ENCODE results near the gene SPDYE2.
"Not testable (repeated sequence)": the region's sequence is repeated elsewhere in the genome, so short reads cannot be mapped to it uniquely, and the experiment has no call there.

SPDYE2 gene, protein sequence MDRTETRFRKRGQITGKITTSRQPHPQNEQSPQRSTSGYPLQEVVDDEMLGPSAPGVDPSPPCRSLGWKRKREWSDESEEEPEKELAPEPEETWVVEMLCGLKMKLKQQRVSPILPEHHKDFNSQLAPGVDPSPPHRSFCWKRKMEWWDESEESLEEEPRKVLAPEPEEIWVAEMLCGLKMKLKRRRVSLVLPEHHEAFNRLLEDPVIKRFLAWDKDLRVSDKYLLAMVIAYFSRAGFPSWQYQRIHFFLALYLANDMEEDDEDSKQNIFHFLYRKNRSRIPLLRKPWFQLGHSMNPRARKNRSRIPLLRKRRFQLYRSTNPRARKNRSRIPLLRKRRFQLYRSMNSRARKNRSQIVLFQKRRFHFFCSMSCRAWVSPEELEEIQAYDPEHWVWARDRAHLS

DNA sequence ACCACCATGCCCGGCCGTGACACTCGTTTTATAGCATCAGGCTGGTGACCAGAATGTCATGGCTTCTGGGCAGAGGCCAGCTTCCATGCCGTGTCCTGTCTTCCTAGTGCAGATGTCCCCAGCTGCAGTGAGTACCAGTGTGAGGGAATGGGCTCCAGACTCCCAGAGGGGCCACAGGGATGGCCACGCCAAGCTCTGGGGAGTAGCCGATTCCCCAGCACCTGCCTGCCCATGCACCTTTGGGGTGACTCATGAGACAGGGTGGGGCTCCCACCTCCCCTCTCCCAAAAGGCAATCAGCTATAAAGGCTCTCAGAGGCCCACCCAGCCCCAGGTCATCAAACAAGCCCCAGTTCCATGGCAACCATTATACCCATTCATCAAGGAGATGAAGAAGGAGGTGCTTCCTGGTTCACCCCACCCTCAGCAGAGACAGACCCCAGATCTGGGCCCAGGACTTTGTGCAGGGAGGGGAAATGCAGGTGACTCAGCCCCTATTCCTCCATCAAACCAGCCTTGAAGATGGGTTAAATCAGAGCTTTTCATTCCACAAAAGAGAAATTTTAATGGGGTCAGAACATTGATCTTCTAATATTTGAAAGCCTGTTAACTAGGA lies at the start of gene SPDYE2:
Gene SPDYE2, plus strand, starts transcription at position 419 of the 615 bp plus-strand sequence. CDS start 2,030 bp downstream, outside the sequence.
- not testable (repeated sequence) for FAIRE-seq

DNA sequence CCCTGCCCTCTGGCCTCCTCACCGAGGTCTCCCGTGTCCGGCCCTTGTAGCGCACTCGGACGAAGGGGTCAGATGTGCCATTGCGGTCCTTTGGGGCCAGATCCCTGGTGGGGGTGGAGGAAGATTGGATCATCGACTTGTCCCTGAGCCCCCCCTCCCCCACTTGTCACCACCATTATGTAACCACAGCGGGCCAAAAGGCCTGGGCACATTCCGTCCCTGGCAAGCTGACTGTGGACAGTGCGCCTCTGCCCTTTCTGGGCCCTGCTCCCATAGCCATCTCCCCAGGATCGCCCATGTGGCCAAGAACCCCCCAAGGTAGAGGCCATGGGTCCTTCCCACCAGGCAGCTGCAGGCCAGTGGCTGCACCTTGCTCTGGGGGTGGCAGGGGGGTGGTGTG lies 47.9 kb upstream of the SPDYE2 start:
- FAIRE-seq = not testable (repeated sequence)

DNA sequence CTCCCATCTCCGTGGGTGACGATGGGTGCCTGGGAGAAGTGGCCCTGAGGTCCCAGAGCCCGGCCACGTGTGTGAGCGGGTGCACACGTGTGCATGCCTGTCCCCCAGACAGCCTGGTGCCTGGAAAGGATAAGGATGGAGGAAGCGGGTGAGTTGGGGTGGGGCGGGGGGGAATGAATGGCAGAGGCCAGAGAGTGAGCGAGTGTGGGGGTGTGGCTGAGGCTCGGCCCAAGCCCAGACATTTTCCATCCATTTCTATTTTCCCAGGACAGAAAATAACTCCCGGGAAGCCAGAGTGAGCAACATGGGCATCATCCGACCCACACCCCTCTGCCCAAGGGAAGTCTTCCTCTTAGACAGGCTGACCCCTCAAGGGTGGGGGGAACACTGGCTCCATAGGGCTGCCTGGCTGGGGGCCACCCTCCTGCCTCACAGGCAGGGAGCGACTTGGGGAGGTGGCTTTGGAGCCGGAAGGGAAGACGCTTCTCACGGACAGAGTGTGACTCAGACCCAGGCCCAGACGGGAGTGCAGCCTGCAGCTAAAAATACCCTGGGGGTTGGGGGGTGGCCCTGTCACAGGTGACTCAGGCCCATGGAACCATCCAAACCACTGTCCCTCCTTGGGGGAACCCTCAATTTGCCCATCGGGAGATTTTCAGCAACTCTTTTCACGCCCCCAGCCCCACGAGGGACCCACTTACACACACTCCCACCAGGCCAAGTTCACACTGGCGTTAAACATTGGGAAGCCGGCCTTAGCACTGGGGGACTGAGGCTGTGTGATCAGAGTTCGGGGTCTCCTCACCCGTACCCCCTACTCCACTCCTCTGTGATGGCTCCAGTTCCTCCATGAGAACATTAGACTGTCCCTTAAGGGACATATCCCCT lies 45.5 kb upstream of the SPDYE2 start:
- not testable (repeated sequence) for FAIRE-seq

DNA sequence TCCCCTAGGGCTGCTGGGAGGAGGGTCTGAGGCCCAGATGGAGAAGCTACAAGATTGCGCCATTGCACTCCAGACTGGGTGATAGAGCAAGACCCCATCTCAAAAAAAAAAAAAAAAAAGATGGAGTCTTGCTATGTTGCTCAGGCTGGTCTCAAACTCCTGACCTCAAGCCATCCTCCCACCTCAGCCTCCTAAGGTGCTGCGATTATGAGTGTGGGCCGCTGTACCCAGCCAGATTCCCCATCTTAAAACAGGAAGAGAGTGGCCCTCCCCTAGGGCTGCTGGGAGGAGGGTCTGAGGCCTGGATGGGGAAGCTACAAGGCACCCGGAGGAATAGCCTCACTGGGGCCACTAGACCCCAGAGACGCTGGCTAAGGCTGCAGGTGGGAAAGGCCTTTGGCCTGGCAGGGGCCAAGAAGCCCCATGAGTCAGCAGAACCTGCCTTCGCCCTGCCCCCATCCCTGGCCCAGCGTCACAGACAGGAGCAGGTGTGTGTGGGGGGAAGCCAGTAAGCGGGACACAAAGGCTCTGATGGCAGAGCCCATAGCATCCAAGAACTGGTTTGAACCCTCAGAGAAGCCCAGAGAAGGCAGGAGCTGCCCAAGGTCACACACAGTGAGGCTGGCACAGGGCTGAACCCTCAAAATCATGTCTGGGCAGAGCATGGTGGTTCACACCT lies 43.5 kb upstream of the SPDYE2 start:
- FAIRE-seq = not testable (repeated sequence)

DNA sequence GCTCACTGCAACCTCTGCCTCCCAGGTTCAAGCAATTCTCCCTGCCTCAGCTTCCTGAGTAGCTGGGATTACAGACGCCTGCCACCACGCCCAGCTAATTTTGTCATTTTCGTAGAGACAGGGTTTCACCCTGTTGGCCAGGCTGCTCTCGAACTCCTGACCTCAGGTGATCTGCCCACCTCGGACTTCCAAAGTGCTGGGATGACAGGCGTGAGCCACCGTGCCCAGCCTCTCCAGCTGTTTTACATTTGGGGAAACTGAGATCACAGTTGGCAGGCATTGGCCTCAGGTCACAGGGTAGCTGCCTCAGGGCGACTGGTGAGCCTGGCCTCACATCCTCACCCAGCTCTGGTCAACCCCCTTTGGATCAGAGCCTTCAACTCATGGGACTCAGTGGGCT lies 40.5 kb upstream of the SPDYE2 start:
- not testable (repeated sequence) for FAIRE-seq

DNA sequence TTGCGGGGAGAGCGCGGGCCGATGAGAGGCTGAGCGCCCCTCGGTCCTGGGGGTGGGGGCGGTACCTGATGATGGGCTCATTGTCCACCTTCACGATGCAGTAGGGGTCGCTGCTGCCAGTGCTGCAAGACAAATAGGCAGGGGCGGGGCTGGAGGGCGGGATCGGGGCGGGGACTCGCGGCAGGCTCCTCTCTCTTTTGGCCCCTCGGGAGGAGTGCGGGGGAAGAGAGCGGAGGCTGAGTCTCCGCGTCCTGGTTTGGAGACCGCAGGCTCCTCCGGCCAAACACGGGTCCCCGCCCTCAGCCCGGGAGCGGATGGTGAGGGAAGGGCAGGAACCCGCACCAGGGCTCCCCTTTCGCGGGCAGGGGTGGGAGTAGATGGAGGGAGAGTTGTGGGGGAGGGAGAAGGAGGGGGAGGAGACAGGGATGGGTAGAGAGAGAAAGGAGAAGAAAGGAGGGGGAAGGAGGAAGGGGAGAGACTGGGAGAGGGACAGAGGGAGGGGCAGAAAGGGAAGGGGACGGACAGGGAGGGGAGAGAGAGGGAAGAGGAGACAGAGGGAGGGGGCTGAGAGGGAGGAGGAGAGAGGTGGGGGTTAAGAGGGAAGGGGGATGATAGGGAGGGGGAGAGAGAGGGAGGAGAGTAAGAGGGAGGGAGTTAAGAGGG lies 39.0 kb upstream of the SPDYE2 start:
- FAIRE-seq = not testable (repeated sequence)

DNA sequence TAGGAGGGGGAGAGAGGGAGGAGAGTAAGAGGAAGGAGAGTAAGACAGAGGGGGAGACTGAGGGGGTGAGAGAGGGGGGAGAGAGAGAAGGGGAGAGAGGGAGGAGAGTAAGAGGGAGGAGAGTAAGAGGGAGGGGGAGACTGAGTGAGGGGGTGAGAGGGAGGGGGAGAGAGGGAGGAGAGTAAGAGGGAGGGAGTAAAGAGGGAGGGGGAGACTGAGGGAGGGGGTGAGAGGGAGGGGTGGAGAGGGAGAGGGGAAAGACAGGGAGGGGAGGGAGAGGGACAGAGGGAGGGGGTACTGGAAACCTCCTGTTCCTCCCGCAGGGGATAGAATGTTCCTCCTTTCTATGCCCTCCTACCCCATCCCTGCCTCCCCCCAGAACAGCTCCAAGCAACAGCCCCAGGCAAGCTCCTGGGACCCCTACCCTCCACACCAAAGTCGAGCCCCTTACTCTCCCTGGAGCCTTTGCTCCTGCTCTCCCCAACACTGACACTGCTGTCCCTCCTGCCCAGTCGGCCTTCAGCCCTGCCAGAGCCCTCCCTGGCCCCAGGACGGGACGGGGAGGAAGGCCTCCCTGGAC lies 38.3 kb upstream of the SPDYE2 start:
- FAIRE-seq = not testable (repeated sequence)

DNA sequence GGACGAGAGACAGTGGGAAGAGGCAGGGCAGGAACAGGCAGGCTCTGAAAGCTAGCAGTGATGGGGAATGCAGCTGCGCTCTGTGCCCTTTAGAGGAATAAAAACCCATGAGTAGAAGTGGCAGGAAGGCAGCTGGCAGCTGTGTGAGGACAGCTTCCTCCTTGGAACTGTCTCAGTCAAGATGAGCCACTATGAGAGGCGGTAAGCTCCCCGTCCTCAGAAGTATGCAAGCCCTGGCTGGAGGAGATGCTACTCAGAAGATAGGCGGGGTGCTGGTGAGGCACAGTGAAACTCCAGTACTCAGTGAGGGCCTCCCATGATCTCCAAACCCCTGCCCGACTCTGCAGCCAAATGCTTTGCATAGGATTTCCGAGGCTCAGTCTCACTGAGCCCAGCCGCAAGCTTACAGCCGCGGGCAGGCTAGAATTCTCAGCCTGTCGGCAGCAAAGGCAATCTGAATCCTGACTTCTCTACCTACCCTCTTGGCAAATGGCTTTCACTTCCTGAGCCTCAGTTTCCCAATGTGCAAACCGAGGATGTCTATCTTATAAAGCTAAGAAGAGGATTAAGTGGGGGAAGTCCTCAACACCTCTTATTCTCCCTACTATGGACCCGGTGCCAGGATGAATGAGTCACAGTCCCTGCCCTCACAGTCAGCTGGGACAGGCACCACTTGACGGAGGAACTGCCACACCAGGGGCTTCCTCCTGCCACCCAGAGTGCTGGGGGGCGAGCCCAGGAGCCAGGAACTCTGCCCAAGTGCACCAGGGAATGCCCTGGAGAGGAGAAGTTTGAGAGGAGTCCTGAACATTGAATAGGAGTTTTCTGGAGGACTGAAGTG lies 35.9 kb upstream of the SPDYE2 start:
- not testable (repeated sequence) for FAIRE-seq

DNA sequence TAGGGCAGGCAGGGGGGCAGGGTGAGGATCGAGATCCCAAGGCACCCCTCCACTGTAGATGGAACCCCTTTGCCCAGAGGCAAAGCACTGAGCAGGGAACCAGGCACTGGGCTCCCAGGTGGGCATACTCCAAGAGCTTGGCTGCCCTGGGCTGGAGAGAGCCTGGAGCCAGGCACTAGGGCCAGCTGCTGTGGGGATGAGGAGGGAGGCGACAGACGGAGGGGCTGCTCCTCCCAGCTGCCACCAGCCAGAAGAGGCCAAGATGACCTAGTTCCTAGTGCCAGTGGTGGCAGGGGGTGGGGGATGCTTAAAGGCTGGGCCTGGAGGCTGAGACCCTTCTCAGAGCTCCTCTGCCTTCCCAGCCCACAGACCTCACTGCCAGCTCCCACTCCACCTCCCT lies 35.1 kb upstream of the SPDYE2 start:
- FAIRE-seq = not testable (repeated sequence)

DNA sequence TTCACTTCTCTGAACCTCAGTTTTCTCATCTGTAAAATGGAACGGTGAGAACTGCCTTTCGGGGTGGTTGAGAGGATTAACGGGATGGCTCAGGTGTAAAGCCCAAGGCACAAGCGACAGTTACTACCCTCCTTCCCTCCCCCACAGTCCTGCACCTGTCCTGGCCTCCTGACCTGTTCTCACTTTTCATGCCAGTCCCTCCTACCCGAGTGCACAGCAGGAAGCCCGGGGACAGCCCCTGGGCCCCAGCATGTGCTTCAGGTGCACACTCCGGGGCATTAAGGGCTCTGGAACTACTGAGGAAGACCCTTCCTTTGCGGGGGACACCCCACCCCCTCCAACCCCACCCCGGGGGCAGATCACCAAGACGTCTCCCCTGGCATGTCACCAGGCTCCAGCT lies 34.1 kb upstream of the SPDYE2 start:
- not testable (repeated sequence) for FAIRE-seq

DNA sequence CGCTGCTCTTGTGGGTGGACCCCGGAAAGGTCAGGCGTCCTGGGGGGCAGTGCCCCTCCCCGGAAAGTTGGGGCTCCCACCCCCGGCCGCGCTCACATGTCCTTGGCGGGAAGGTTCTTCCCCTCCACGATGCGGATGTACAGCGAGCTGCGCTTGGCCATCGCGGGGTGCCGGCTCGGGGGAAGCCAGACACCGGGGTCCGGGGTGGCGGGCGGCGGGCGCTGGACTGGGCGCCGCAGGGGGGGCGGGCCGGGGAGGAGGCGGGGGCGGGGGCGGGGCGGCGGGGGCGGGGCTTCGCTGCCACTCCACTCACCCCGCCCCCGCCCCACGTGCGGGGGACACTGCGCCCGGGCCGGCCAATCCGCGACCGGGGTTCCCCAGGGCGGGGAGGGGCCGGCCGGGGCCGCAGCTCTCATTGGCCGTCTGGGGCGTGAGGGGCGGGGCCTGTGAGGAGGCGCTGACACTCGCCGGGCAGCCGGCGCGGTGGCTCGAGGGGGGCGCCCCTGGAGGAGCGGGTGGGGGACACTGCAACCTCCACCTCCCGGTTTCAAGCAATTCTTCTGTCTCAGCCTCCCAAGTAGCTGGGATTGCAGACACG lies 33.4 kb upstream of the SPDYE2 start, which contains the start of gene RASA4B:
Gene RASA4B, minus strand, starts transcription at position 228 of the 598 bp plus-strand sequence. Its CDS starts 67 bp downstream, at position 161.
- not testable (repeated sequence) for FAIRE-seq

DNA sequence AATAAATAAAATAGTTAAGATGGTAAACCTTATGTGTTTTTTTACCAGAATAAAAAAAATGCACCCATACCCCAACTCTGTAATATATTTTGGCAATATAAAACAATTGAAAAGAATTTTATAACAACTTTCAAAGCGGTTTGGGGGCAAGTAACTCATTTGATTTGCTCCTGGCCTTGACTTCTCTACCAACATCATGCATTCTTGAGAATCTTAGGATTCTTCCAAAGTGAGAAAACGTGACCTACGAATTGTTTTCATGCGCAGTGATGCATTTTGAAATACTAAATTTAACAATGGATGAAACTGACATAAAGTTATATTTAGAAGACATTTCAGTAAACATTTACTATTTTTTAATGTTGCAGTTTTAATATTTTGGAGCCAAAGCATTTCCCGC lies 30.2 kb upstream of the SPDYE2 start:
- FAIRE-seq = not testable (repeated sequence)

DNA sequence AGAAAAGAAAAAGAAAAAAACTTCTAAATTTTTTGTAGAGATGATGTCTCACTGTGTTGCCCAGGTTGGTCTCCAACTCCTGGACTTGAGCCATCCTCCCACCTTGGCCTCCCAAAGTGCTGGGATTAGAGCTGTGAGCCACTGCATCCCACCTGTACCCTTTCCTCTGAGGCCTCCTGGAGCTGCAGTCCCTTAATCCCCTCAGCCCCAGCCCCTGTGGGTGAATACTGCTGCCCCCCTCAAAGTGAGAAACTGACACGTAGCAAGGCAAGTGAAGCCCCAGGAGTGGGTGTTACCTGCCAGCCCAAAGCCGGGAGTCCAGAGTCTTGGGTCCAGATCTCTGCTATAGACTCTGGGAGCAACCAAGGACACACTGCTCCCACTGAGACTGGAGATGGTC lies 26.2 kb upstream of the SPDYE2 start:
- FAIRE-seq = not testable (repeated sequence)

DNA sequence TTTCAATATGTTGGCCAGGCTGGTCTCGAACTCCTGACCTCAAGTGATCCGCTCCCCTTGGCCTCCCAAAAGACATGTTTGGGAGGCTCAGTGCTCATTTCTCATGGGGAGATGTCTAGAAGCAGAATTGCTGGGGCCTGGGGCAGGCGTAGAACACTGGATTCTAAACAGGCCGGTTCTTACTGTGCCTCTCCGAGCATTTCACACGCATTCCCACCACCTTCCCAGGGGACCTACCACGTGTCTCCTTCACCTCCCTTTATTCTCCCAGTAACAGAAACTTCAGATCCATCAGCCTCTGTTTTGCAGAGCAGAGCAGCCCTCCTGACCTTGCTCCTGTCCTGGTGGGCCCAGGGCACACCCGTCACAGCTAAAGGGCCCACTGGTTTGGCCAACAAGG lies 23.8 kb upstream of the SPDYE2 start:
- FAIRE-seq = not testable (repeated sequence)

DNA sequence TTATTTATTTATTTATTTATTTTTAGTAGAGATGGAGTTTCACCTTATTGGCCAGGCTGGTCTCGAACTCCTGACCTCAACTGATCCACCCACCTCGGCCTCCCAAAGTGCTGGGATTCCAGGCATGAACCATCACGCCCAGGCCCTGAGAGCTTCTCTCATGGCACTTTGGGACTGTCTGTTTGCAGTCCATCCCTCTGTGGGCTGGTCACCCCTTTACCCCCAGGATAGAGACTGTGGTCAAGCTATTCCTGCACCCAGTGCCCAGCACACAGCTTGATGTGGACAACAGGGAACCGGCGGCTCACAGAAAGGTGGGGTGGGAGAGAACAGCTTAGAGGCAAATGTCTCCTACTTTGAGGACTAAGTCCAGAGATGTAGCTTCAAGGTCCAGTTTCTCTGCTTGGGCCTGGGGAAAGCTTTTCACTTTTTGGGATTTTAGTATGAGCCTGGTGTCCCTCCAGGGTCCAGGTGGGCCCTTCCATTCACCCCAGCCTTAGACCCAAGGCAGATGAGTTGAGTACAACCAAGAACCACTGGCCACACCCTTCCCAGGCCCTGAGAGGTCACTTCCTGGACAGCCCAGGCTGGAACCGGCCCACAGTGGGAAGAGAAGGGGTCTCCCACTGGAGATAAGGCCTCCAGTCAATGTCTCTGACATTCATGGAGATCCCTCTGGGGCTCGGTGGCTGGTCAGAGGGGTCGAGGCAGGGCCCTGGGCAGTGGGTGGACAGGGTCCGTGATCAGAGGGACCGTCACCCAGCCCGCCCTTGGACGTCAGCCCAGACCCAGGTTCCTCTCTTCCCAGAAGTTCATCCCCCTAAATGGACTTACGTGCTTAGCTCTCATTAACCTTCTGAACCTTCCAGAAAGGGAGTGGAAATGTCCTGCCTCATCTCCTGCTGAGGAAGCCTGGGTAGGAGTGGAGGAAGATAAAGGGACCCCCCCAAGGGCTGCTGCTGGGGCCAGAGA lies 22.9 kb upstream of the SPDYE2 start:
- not testable (repeated sequence) for FAIRE-seq

DNA sequence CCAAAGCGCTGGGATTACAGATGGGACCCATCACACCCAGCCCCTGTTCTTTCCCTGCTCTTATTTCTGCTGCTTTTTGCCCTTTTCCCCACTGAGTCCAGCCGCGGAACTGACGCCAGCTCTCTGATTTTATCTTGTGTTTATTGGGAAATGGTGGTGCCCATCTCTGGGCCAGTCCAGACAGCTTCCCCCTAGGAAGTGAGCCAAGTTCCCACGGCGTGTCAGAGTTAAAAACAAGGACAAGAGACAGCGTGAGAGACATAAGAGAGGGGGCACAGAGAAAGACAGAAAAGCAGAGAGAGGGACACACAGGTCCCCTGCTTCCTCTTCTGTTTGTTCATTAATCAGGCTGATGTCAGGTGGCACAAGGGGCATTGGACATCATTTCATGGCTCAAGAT lies 19.4 kb upstream of the SPDYE2 start:
- not testable (repeated sequence) for FAIRE-seq

DNA sequence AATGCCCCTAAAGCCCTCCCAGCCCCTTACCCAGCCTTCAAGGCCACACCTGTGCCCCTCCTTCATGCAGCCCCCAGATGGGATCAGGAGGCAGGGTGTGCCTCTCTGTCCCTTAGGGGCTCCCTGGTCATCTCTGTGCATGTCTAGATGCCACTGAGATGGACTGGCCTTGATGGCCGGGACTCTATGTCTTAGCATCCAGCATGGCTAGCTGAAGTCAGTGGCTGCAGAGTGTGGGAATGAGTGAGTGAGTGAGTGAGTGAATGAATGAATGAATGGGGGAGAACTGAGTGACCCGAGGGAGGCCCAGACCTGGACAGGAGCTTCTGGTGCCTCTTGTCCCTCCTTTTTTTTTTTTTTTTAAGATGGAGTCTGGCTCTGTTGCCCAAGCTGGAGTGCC lies 18.9 kb upstream of the SPDYE2 start:
- FAIRE-seq = not testable (repeated sequence)

DNA sequence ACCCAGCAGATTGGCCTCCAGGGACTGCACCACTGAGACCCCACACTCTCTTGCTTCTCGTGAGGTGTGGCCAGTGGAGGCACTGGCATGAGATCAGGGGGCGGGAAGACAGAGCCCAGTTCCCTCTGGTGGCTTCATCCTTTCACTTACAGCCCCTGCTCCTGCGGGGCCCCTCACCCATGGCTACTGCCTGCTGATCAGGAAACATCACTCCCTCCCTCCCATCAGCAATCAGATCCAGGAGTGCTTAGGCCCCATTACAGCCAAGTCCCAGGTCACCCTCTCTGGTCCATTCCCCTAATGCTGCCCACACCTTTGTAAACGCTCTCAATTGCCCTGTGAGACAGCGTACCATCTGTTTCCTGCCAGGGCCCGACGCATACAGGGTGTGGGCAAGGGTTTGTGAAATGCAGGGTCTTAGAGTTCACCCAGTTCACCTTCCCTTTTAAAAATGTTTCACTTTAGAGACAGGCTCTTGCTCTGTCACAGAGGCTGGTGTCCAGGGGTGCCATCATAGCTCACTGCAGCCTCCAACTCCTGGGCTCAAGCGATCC lies 15.9 kb upstream of the SPDYE2 start:
- FAIRE-seq = not testable (repeated sequence)

Measured in colon (tissue), 2 donors.